GM23248 (cell line): ENCODE results near the gene TTLL3. TPM values are rescaled to one million over a fixed set of nuclear protein-coding genes. Genes with fewer than 3 reads are reported as not detected.

Experiments
- DNase-seq: peaks from one replicate; pipeline ENCODE4 v3.0.0-alpha.2; 2015
- H2AFZ ChIP-seq: fragments of 200-600 bp; sonication (generic); 2 replicates; pipeline ENCODE4 v1.6.1; 2016; ENCODE audit warnings: antibody characterized with exemption
- H3F3A ChIP-seq: fragments of 200-600 bp; sonication (generic); 2 replicates; pipeline ENCODE4 v1.6.1; 2016; ENCODE audit warnings: mild to moderate bottlenecking, antibody characterized with exemption, mixed run types; ENCODE audit not compliant: insufficient read depth
- H3K27ac ChIP-seq: fragments of 200-600 bp; sonication (generic); 2 replicates; pipeline ENCODE4 v1.5.1; 2016; ENCODE audit warnings: mild to moderate bottlenecking
- H3K27me3 ChIP-seq: fragments of 200-600 bp; sonication (generic); replicated peaks from 2 replicates; pipeline ENCODE4 v1.6.1; 2016; ENCODE audit warnings: mild to moderate bottlenecking; ENCODE audit not compliant: insufficient read depth
- H3K36me3 ChIP-seq: fragments of 200-600 bp; sonication (generic); 2 replicates; pipeline ENCODE4 v1.6.1; 2016; ENCODE audit warnings: low read depth, mild to moderate bottlenecking
- H3K4me1 ChIP-seq: fragments of 200-600 bp; sonication (generic); 2 replicates; pipeline ENCODE4 v1.6.1; 2016; ENCODE audit warnings: mild to moderate bottlenecking; ENCODE audit not compliant: insufficient read depth
- H3K4me2 ChIP-seq: fragments of 200-600 bp; sonication (generic); one replicate; pipeline ENCODE4 v1.6.1; 2016; ENCODE audit warnings: mild to moderate bottlenecking; ENCODE audit not compliant: unreplicated experiment
- H3K4me3 ChIP-seq: fragments of 200-600 bp; sonication (generic); 2 replicates; pipeline ENCODE4 v1.5.1; 2016; ENCODE audit warnings: mild to moderate bottlenecking
- H3K79me2 ChIP-seq: fragments of 200-600 bp; sonication (generic); 2 replicates; pipeline ENCODE4 v1.6.1; 2016; ENCODE audit warnings: mild to moderate bottlenecking; ENCODE audit not compliant: insufficient read depth
- H3K9ac ChIP-seq: fragments of 200-600 bp; sonication (generic); 2 replicates; pipeline ENCODE4 v1.6.1; 2016; ENCODE audit warnings: mild to moderate bottlenecking
- H3K9me2 ChIP-seq: fragments of 200-600 bp; sonication (generic); 2 replicates; pipeline ENCODE4 v1.6.1; 2016; ENCODE audit warnings: mixed run types, mild to moderate bottlenecking, moderate library complexity; ENCODE audit not compliant: insufficient read depth
- H3K9me3 ChIP-seq: fragments of 200-600 bp; sonication (generic); one replicate; pipeline ENCODE4 v1.6.1; 2017; ENCODE audit warnings: low read depth
- H4K20me1 ChIP-seq: fragments of 200-600 bp; sonication (generic); 2 replicates; pipeline ENCODE4 v1.6.0; 2016; ENCODE audit not compliant: insufficient read depth
- EZH2 ChIP-seq: fragments of 200-600 bp; sonication (generic); IDR thresholded peaks from 2 replicates; pipeline ENCODE4 v1.6.1; 2018; ENCODE audit warnings: antibody characterized with exemption, mild to moderate bottlenecking; ENCODE audit not compliant: insufficient read depth, poor library complexity, severe bottlenecking
- EZH2phosphoT487 ChIP-seq: fragments of 200-600 bp; sonication (generic); IDR thresholded peaks from 2 replicates; pipeline ENCODE4 v1.6.1; 2018; ENCODE audit warnings: antibody characterized with exemption, moderate library complexity, mild to moderate bottlenecking, low read depth; ENCODE audit not compliant: insufficient read depth
- WGBS, 2 experiments: methylation state at CpG; one replicate each; pipeline ENCODE4 v1.1.6; 2015 to 2017; ENCODE audit warnings: low lambda C conversion rate in 2 of 2, low coverage in 1 of 2; ENCODE audit errors: missing lambda C conversion rate in 2 of 2; 5-methylcytosine and 5-hydroxymethylcytosine counted together
- in situ Hi-C: fragments of 300-500 bp; cut with MboI; formaldehyde crosslinking; loops from 2 replicates; pipeline ENCODE4 v1.15.0; 2020
- polyA plus RNA-seq: library from polyadenylated mRNA; unstranded; fragments of >200 nt; fragmentation: Nextera tagmentation; extraction: Ambion mirVana; gene quantifications from 2 replicates; pipeline ENCODE4 v1.2.1, GENCODE V29; 2016
- total RNA-seq: library from RNA; depleted of rRNA; stranded (reverse); fragments of >200 nt; shearing (Covaris generic); gene quantifications from 2 replicates; pipeline ENCODE4 v1.2.3, GENCODE V29; 2014

The TTLL3 gene
- total and polyA plus RNA-seq, 2 experiments from 2014 or later = 26.9 to 30.3 TPM

- Histone ChIP-seq H3F3A (peaks cover 18% of the 10 kb centered on the region), H3K4me2 (no peak overlapping the region), H3K9me2 (no peaks in the 10 kb centered on the region), H3K4me1 (peaks cover 4% of the 10 kb centered on the region), H2AFZ (no peak overlapping the region), H3K27me3 (no peaks in the 10 kb centered on the region), H4K20me1 (no peaks in the 10 kb centered on the region), H3K9ac (no peak overlapping the region), H3K27ac (no peak overlapping the region), H3K36me3 (peaks cover 39% of the 10 kb centered on the region), H3K4me3 (no peak overlapping the region), H3K9me3 (no peaks in the 10 kb centered on the region), H3K79me2 (0 out of 2 replicates have a peak, but pooled peaks cover 5% of the 10 kb centered on the region)
- in situ Hi-C loops = no loop called here
- no peak for DNase-seq
- TF ChIP-seq EZH2phosphoT487 (no peak), EZH2 (no peak)
- WGBS, 2 experiments = 89 to 91% methylated on average over 14 of the region's 14 CpGs
These were observed 26.1 kb upstream of the TTLL3 start for GRCh38 chr3:9783954-9784353.

GRCh38 chr3:9784965-9785364 is 25.1 kb upstream of the TTLL3 start:
- TF ChIP-seq EZH2phosphoT487 (no peak), EZH2 (no peak)
- H3K9me2 ChIP-seq = no peaks in the 10 kb centered on the region
- no peak overlapping the region for H3K9ac ChIP-seq
- H3F3A ChIP-seq = peaks cover 8% of the 10 kb centered on the region
- no peak for DNase-seq
- 94 to 98% methylated on average over 4 of the region's 4 CpGs for WGBS, 2 experiments
- no peak overlapping the region for H3K4me2 ChIP-seq
- H3K9me3 ChIP-seq = no peaks in the 10 kb centered on the region
- H4K20me1 ChIP-seq = no peaks in the 10 kb centered on the region
- peaks cover 40% of the 10 kb centered on the region for H3K36me3 ChIP-seq
- H3K4me3 ChIP-seq = no peak overlapping the region
- H2AFZ ChIP-seq = no peak overlapping the region
- 0 out of 2 replicates have a peak, but pooled peaks cover 6% of the 10 kb centered on the region for H3K79me2 ChIP-seq
- no peaks in the 10 kb centered on the region for H3K27me3 ChIP-seq
- H3K27ac ChIP-seq = no peak overlapping the region
- H3K4me1 ChIP-seq = no peaks in the 10 kb centered on the region
- in situ Hi-C loops = no loop called here

- Histone ChIP-seq H3K36me3 (peaks cover 38% of the 10 kb centered on the region), H3K4me1 (no peaks in the 10 kb centered on the region), H4K20me1 (no peaks in the 10 kb centered on the region), H3K9me2 (no peaks in the 10 kb centered on the region), H3K4me3 (no peak overlapping the region), H3K27me3 (no peaks in the 10 kb centered on the region), H3K79me2 (0 out of 2 replicates have a peak, but pooled peaks cover 12% of the 10 kb centered on the region), H3K4me2 (no peak overlapping the region), H2AFZ (no peak overlapping the region), H3K9ac (no peak overlapping the region), H3K27ac (no peak overlapping the region), H3K9me3 (no peaks in the 10 kb centered on the region), H3F3A (peaks cover 4% of the 10 kb centered on the region; the same call in 1 of the 2 replicates)
- in situ Hi-C loops = no loop called here
- WGBS, 2 experiments = 84 to 90% methylated on average over 7 of the region's 7 CpGs
- TF ChIP-seq EZH2phosphoT487 (no peak), EZH2 (no peak)
- no peak for DNase-seq
These were observed 24.5 kb upstream of the TTLL3 start for GRCh38 chr3:9785602-9786001.

GRCh38 chr3:9786209-9786739 is 23.8 kb upstream of the TTLL3 start:
- no peaks in the 10 kb centered on the region for H3K27me3 ChIP-seq
- DNase-seq = no peak
- H3F3A ChIP-seq = no peaks in the 10 kb centered on the region
- no peaks in the 10 kb centered on the region for H3K4me1 ChIP-seq
- H3K4me3 ChIP-seq = no peak overlapping the region
- H3K9me2 ChIP-seq = no peaks in the 10 kb centered on the region
- H3K9me3 ChIP-seq = no peaks in the 10 kb centered on the region
- in situ Hi-C loops = no loop called here
- no peak overlapping the region for H3K9ac ChIP-seq
- TF ChIP-seq EZH2 (no peak), EZH2phosphoT487 (no peak)
- no peak overlapping the region for H3K4me2 ChIP-seq
- H3K79me2 ChIP-seq = peaks cover 19% of the 10 kb centered on the region
- H4K20me1 ChIP-seq = no peaks in the 10 kb centered on the region
- 90 to 93% methylated on average over 7 of the region's 7 CpGs for WGBS, 2 experiments
- H2AFZ ChIP-seq = no peak overlapping the region
- no peak overlapping the region for H3K27ac ChIP-seq
- H3K36me3 ChIP-seq = peaks cover 38% of the 10 kb centered on the region
